Stimulated activated CD4-positive, alpha-beta T cell treated with anti-CD3 and anti-CD28 coated beads, Interleukin-12 subunit alpha, Interleukin-12 subunit beta, amount 100 ng/mL, for 4 hours (primary cell): ENCODE results near the gene IMPG2.
"Not testable (repeated sequence)": the region's sequence is repeated elsewhere in the genome, so short reads cannot be mapped to it uniquely, and the experiment has no call there.

Source experiments
- DNase-seq: peaks from one replicate; pipeline ENCODE4 v3.0.0-alpha.2; 2020

Gene IMPG2

GRCh38 chr3:101320475-101320874 is at the start of gene IMPG2:
Gene IMPG2, minus strand, starts transcription at chr3:101320575. Its CDS starts 203 bp downstream, at chr3:101320372.
- DNase-seq = no peak

DNA sequence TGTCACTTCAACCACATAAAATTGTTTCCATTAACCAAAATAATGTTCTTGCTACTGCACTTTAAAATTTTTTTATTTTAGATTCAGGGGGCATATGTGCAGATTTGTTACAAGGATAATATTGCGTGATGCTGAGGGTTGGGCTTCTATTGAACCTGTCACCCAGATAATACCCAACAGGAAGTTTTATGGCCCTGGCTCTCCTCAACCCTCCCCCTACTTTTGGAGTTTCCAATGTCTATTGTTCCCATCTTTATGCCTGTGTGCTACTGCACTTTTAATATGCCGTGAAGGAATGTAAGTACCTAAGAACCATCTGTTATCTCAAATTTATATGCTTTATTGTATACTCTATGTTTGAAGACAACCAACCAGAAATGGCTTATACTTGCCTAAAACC is 42.0 kb upstream of the IMPG2 start:
- no peak for DNase-seq

GRCh38 chr3:101351829-101352228 is 31.5 kb upstream of the IMPG2 start:
- DNase-seq = no peak

GRCh38 chr3:101340591-101340990 is 20.2 kb upstream of the IMPG2 start:
- DNase-seq = no peak

- DNase-seq = no peak
Observed at GRCh38 chr3:101333883-101334282, 13.5 kb upstream of the IMPG2 start.

- no peak for DNase-seq
Observed at GRCh38 chr3:101329016-101329673, 8.8 kb upstream of the IMPG2 start.

- no peak for DNase-seq
Observed at GRCh38 chr3:101325393-101326134, 5.2 kb upstream of the IMPG2 start.

DNA sequence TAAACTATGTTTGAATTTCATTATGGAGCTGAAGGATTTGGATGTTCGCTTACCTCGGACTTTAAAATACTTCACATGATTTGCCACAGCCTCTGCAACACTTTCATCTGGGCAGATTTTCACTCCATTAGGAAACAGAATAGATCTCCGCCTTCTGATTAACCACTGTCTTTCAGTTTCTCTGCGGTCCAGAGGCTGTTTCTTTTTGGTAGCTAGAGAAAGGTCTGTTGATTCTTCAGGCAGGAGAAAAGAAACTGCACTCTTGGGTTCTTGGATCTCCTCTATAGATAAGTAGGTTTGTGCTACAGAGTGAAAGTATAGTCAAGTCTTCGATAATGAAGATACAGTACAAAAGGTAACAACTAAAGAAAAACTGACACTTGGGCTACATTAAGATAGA is 844 bp downstream of the IMPG2 start:
- DNase-seq = no peak

DNA sequence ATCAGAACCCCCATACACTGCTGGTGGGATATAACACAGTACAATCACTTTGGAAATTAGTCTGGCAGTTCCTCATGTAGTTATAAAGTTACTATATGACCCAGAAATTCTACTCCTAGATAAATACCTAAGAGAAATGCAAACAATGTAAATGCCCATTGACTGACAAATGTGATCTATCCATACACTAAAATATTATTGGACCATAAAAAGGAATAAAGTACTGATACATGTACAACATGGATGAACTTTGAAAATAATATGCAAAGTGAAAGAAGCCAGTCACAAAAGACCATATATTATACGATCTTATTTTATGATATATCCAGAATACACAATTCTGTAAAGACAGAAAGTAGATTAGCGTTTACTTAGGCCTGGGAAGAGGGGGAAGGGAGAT is 7.8 kb downstream of the IMPG2 start:
- no peak for DNase-seq

GRCh38 chr3:101311676-101312075 is 8.7 kb downstream of the IMPG2 start:
- no peak for DNase-seq

DNA sequence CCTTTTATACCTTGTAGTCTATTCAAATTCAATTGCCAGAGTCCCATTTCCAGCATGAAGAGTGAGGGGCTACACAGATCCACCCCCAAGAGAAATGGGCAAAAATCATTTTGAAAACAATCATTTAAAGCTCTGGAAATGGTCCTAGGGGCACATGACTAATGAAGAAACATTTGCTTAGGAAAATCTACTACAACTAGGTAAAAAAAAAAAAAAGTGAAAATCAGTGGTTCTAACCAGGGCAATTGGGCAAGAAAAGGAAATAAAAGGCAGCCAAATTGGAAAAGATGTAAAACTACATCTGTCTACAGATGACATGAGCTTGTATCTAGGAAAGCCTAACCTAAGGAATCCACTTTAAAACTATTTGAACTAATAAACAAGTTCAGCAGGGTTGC is 9.4 kb downstream of the IMPG2 start:
- DNase-seq = no peak

DNA sequence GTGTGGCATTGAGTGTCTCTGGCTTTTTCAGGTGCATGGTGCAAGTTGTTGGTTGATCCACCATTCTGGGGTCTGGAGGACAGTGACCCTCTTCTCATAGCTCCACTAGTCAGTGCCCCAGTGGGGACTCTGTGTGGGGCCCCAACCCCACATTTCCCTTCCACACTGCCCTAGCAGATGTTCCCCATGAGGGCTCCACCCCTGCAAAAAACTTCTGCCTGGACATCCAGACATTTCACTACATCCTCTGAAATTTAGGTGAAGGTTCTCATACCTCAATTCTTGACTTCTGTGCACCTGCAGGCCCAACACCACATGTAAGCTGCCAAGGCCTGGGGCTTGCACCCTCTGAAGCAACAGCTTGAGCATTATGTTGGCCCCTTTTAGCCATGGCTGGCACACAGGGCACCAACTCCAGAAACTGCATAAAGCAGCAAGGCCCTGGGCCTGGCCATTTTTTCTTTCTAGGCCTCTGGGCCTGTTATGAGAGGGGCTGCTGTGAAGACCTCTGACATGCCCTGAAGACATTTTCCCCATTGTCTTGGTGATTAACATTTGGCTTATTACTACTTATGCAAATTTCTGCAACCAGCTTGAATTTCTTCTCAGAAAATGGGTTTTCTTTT is 12.1 kb downstream of the IMPG2 start:
- not testable (repeated sequence) for DNase-seq

- DNase-seq = no peak
Observed at GRCh38 chr3:101303836-101304235, 16.5 kb downstream of the IMPG2 start.

DNA sequence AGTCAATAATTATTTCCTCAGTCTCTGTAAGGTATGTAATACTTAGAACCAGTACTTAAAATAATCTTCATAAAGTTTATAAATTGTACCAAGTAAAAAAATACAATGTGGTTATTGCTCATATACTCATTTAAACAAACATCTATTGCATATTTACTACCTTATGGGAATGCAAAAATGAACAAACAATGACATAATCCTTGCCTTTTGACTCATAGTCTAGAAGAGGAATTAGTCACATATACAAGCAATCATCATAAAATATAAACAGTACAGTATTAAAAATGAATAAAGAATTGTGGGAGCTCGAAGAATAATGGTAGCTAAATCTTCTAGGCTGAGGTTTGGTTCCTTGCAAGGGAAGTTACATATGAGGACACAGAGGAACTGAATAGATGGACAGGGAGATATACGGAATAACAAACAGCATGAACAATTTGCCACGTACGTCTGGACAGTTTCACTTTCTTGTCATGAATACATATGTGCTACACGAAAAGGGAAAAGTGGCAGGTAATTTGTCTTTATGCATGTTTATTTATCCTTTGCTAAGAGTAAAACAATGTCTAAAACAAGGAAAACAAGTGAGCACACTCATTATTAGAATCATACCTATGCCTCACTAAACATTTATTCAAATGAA is 17.2 kb downstream of the IMPG2 start:
- DNase-seq = no peak

DNA sequence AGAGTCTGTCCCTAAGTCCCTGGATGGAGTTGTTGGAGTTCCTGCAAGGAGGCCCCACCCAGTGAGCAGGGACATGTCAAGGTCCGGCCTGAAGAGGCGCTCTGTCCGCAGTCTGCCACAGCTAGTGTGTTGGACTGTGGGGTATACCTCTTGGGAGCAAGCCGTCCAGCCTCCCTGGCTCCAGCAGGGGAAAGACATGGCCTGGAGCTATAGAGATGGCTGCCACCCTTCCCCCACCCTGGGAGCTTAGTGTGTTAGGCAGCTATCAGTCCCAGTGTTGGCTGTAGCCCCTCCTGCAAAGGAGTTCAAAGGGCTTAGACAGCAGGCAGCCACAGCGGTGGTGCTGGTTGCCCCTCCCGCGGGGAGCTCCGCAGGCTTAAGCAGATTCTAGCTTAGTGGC is 20.3 kb downstream of the IMPG2 start:
- DNase-seq = no peak

- no peak for DNase-seq
Observed at GRCh38 chr3:101292027-101292426, 28.3 kb downstream of the IMPG2 start.

GRCh38 chr3:101288294-101288693 is 32.1 kb downstream of the IMPG2 start:
- DNase-seq = no peak

- no peak for DNase-seq
Observed at GRCh38 chr3:101284757-101285156, 35.6 kb downstream of the IMPG2 start.

GRCh38 chr3:101281521-101282030 is 38.8 kb downstream of the IMPG2 start:
- no peak for DNase-seq

DNA sequence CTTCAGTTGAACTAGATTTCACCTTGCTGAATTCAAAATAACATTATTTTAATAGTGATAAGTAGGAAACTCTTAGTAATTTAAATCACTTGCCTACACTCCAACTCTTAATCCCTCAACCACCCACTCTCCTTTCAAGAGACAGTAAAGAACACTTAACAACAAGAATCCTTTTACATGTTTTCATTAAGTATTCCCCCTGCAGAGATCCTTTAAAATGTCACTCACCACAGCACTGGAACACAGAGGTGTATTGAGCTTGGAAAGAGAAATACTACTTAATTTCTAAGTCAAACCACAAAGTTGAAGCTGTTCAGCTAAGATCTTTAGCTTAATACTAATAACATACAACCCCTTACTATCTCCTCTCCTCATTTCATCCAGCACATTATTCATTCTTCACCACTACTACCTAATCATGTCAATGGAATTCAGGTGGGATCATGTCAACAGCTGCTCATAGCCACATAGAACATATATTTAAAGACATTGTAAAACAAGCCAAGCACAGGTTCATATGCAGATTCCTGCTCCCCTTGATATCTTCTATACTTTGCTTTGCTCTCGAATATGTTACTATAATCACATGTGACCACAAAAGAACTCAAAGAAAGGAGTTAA is 40.5 kb downstream of the IMPG2 start:
- no peak for DNase-seq

GRCh38 chr3:101279162-101279561 is 41.2 kb downstream of the IMPG2 start:
- no peak for DNase-seq

GRCh38 chr3:101278727-101279126 is 41.6 kb downstream of the IMPG2 start:
- DNase-seq = no peak

GRCh38 chr3:101273608-101274007 is 46.8 kb downstream of the IMPG2 start:
- no peak for DNase-seq
